ENCODE results near the gene AHCYL1.

DNA sequence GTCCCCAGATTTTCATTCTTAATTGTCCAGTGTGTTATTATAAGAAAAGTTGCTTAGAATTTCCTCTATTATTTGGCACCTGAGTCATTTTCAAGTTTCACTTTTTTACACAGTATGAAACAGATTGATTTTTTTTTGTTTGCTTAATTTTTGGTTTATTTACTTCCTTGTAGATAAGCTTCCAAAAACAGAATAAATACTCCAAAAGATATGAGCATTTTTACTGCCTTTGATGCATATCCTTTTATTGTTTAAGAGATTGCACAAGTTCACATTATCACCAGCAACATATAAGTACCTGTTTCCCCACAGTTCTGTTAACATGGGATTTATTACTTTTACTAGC lies 36.3 kb upstream of the AHCYL1 start:
- TF ChIP-seq POLR2A (IDR thresholded peaks at IDR 0.05) (no peak), CTCF (IDR thresholded peaks at IDR 0.05) (no peak)
